ENCODE data around the gene DCX. TPM values are rescaled to one million over a fixed set of nuclear protein-coding genes. Genes with fewer than 3 reads are reported as not detected.

The DCX gene
- total RNA-seq, result not detected in 2 replicates

GRCh38 chrX:111411983-111412382 lies at the start of gene DCX:
DCX (minus strand) TSS chrX:111412192; CDS start chrX:111410398, 1,794 bp downstream.
- no peak for DNase-seq (ENCODE audit: low read depth)
- TF ChIP-seq CTCF (IDR thresholded peaks at IDR 0.05; ENCODE audit: insufficient read depth, low read depth, low read length), result no peak
- H3K4me3 ChIP-seq (ENCODE audit: low read depth, low read length), result no peak within 1 kb of the TSS

GRCh38 chrX:111460607-111461006 lies 48.6 kb upstream of the DCX start:
- TF ChIP-seq CTCF (IDR thresholded peaks at IDR 0.05; ENCODE audit: insufficient read depth, low read depth, low read length), result no peak
- DNase-seq (ENCODE audit: low read depth), result peak; percentile 7
- no peak overlapping the region for H3K4me3 ChIP-seq (ENCODE audit: low read depth, low read length)

- H3K4me3 ChIP-seq (ENCODE audit: low read depth, low read length), result no peak overlapping the region
- TF ChIP-seq CTCF (IDR thresholded peaks at IDR 0.05; ENCODE audit: insufficient read depth, low read depth, low read length), result peak; percentile 24
- peak; percentile 4 for DNase-seq (ENCODE audit: low read depth)
Observed at GRCh38 chrX:111447298-111447697, 35.3 kb upstream of the DCX start.

GRCh38 chrX:111445485-111445884 lies 33.5 kb upstream of the DCX start:
- peak; percentile 38 for DNase-seq (ENCODE audit: low read depth)
- TF ChIP-seq CTCF (IDR thresholded peaks at IDR 0.05; ENCODE audit: insufficient read depth, low read depth, low read length), result peak; percentile 52
- H3K4me3 ChIP-seq (ENCODE audit: low read depth, low read length), result no peak overlapping the region

GRCh38 chrX:111444881-111445280 lies 32.9 kb upstream of the DCX start:
- DNase-seq (ENCODE audit: low read depth), result peak; percentile 12
- no peak for TF ChIP-seq CTCF (IDR thresholded peaks at IDR 0.05; ENCODE audit: insufficient read depth, low read depth, low read length)

GRCh38 chrX:111443946-111444345 lies 32.0 kb upstream of the DCX start:
- TF ChIP-seq CTCF (IDR thresholded peaks at IDR 0.05; ENCODE audit: insufficient read depth, low read depth, low read length), result no peak
- H3K4me3 ChIP-seq (ENCODE audit: low read depth, low read length), result no peak overlapping the region
- DNase-seq (ENCODE audit: low read depth), result no peak

More at GRCh38 chrX:111444881-111445280, 32.9 kb upstream of the DCX start:
- H3K4me3 ChIP-seq (ENCODE audit: low read depth, low read length), result no peak overlapping the region

GRCh38 chrX:111442791-111443190 lies 30.8 kb upstream of the DCX start:
- DNase-seq (ENCODE audit: low read depth), result no peak
- TF ChIP-seq CTCF (IDR thresholded peaks at IDR 0.05; ENCODE audit: insufficient read depth, low read depth, low read length), result no peak

More at GRCh38 chrX:111442791-111443190, 30.8 kb upstream of the DCX start:
- no peak overlapping the region for H3K4me3 ChIP-seq (ENCODE audit: low read depth, low read length)
